GM19324 (cell line): ENCODE data around the gene TRPM3.

Experiments
- ATAC-seq: cut with Tn5 transposase; IDR thresholded peaks from one replicate; pipeline ENCODE4 v1.9.1; 2021; ENCODE audit warnings: mild to moderate bottlenecking, moderate library complexity; ENCODE audit not compliant: unreplicated experiment, low FRiP score

TRPM3 gene

GRCh38 chr9:70597886-70598285, 523.5 kb downstream of the TRPM3 start:
- no peak for ATAC-seq

- ATAC-seq, result no peak
Measured at GRCh38 chr9:70595211-70595610, 526.2 kb downstream of the TRPM3 start.

DNA sequence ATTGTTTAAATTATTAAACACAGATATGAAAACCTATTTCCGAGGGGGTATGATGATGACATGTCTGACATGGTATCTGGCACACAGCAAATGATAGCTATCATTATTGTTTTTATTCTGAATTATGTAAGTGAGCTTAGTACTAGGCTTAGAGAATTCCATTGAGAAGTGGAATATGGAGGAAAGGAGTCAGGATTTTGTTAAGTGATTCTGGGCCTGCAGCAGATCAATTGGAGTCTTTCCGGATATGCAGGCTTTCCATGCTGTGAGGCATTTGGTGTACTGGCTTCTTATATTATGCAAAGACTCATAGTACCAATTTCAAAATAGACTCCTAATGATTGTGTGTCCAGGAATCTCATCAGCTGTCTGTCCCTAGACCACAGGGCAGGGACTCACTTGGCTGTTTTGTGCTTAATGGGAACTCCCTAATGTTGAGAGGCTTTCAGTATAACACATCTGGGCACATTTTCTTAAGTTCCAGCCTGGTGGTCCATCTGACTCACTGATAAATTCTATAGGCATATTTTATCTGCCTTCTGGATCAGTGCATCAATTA, 527.0 kb downstream of the TRPM3 start:
- no peak for ATAC-seq

GRCh38 chr9:70593241-70593640, 528.2 kb downstream of the TRPM3 start:
- no peak for ATAC-seq

- no peak for ATAC-seq
Measured at GRCh38 chr9:70590315-70590677, 531.1 kb downstream of the TRPM3 start.

DNA sequence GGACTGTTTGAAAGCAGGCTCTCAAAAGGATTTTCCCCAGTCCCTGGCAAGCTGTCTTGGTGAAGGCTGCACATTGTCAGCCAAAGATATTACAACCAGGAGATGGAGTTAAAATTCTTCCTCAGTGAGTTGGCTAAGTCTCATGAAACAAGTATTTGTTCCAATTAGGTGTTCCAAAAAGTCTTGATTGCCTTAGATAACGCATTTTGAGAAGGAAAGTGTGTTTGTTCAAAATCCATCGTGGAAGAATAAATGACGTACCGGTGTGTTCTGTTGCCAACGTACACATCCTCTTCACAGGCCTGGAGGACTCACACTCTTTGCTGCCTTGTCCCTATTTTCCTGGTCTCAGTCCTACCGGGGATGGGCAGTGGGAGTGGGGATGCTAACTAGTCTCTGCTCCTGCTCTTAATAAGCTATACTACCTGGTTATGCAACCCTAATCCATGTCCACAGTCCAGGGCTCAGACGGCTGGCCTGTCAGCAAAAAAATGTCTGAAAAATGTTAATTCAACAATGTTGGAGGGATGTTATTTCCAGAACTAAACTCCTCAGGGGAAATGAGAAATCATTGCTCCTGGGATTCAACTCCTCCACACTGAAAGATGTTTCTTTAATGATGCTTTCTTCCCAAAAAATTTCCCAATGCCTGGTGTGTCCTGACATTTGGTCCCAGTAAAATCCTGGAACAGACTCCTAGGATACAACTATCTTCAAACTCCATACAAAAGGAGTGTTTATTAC, 531.7 kb downstream of the TRPM3 start:
- no peak for ATAC-seq

GRCh38 chr9:70588999-70589398, 532.4 kb downstream of the TRPM3 start:
- ATAC-seq, result no peak

DNA sequence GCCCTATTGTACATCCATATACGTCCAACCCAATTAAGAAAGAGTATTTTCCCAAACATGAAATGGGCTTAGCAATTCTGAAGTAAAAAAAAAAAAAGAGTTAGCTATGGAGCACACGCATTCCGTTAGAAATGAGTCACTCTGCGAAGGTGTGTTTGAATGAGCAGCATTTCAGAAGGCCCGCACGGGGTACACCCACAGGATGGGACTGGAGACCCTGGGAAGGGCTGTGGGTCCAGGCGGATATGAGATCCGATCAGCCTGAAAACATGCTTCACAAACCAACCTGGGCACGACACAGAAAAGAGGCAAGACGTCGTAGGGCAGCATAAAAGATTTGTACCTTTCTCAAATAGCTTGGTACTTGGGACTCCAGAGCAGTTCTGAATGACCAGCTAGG, 533.0 kb downstream of the TRPM3 start:
- no peak for ATAC-seq

DNA sequence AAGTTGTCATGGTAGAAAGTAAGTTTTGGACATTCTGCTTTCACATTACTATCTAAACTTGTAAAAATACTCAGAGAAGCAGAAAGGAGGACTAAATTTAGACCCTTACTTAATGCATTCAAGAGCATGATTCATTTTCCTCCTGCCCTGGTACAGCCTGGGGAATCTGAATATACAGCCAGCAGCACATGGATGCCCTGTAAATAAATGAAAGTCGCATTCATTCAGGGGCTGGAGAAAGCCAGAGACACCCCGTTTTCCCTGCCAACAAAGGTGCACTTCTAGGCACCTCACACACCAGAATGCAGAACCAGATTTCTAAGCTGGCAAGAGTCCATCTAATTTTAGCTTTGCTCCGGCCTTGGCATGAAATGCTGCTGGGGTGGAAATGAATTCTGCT, 534.2 kb downstream of the TRPM3 start:
- no peak for ATAC-seq

DNA sequence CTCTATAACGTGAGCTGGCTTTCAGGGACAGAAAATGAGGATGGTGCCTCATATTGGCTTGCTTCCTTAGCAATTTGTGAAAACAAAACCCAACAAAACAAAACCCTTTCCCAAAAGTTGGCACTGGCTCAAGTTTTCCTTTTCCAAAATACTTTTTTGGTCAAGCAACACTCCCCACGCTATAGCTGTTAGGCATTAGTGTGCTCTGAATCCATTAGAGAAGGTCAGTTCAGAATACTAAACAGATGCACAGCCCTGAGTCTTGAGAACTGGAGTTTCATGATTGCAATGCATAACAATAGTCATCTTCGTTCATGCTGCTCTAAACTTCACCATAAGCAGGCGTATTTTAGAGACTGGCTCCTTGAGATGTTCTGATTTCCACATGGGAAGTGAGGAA, 534.9 kb downstream of the TRPM3 start:
- ATAC-seq, result no peak

DNA sequence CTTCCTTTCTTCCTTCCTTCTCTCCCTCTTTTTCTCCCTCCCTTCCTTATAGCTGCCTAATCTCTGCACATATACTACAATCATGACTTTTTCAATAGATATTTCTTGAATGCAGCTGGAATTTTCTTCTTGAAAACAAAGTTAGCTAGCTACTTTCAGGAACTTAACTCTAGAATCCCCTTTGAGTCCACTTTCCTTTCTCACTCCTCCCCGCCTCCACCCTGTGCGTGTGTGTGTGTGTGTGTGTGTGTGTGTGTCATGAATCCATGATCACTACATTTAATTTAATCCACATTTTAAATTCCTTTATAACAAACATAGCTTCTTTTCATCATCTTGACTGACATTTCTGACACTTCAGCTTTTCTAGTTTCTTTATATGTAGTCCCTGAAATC, 539.5 kb downstream of the TRPM3 start:
- no peak for ATAC-seq

GRCh38 chr9:70581214-70581954, 540.0 kb downstream of the TRPM3 start:
- no peak for ATAC-seq

DNA sequence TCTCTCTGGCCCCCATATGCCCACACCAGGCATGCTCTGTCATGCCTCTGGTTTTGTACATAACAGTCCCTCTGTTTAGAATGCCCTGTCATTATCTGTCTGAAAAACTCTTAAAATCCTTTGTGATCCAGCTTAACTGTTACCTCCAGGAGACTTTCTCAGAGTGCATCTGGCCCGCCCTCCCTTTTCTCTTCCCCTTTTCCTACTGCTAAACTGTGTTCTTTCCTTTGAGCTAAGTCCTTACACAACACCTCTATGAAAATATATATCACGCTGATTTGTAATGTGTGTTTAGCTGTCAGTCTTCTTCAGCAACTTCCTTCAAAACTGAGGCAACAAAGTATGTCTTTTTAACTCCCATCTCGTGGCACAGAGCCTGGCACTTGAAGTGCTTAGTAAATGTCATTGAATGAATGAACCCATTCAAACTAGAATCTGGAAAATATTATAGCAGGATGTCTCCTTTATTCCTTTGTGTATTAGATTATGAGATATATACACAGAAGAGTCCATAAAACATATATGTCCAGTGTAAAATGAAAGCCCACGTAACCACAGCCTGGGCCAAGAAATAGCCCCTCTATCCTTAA, 540.7 kb downstream of the TRPM3 start:
- no peak for ATAC-seq

- no peak for ATAC-seq
Measured at GRCh38 chr9:70579686-70580085, 541.7 kb downstream of the TRPM3 start.

DNA sequence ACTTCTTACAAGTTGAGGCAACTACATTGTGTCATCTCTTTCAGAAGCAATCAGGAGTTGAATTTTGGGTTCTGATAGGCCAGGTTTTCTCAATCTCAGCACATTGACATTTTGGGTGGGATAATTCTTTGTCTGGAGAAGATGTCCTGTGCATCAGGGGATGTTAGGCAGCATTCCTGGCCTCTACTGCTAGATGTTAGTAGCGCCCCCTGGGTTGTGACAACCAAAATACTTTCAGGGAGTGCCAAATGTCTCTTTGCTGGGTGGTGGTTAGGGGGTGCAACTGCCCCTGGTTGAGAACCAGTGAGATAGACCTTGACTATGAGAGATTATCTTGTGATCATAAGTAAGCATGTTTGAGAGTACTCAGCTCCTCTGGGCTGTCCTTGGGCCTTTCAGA, 542.7 kb downstream of the TRPM3 start:
- ATAC-seq, result no peak

DNA sequence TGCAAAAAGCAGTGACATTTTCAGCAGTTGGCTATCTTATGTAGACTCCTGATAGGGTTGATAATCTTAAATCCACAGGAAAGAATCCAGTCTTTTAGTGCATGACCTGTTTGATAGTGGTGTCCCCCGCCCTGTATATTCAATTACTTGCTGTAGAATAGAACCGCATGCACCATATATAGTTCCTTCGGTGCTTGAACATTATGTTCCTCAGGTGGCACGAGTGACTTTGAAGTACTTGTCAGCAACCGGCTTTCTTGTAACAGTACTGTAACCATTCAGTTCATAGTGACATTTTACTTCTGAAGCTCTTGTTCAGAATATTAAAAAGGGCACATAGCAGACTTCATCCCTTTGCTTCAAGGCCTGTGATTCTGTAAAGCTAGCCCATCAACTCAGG, 543.8 kb downstream of the TRPM3 start:
- ATAC-seq, result no peak

GRCh38 chr9:70576116-70576515, 545.3 kb downstream of the TRPM3 start:
- no peak for ATAC-seq

DNA sequence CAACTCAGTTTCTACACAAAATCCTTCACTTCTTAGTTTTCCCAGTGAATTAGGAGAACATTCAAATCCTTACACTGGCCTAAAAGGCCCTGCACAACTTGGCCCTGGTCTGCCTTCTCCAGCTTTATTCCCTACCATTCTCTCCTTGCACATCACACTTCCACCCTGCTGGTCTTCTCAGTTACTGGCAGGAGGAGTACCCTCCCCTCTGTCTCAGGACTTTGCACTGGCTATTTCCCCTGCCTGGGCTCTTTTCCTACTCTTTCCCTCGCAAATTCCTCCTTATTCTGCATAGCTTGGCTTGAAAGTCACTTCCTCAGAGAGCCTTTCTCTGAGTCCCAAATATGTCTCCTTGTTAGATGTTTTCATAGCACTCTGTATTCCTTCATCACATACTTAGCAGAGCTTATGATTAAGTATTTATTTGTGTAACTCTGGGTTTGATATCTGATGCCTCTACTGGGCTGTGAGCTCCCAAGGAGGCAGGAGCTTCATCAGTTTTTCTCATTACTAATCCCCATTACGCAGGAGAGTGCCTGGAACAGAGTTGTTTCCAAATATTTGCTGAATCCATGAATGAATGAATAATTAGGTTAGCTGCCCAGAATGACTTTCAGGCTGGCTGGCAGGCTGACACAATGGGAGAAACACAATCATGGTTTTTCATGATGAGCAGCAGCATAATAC, 547.1 kb downstream of the TRPM3 start:
- no peak for ATAC-seq

- ATAC-seq, result no peak
Measured at GRCh38 chr9:70573308-70573707, 548.1 kb downstream of the TRPM3 start.

DNA sequence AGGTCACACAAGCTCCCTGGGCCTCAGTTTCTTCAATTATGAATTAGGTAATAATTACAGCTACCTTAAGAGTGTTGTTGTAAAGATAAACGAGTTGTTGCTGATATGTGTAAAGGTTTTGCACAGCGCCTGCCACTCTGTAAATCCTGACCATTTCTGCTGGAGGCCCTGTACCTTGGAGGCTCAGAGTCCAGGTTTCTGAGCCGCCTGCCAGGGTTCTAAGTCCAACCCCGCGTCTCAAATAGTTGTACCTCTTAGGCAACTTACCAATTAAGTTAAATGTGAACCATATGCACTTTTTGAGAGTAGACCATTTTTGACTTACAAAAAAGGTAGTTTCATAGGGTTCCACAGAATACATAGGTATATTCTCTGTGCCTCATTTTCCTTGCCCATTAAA, 550.2 kb downstream of the TRPM3 start:
- no peak for ATAC-seq

- ATAC-seq, result no peak
Measured at GRCh38 chr9:70569791-70570190, 551.6 kb downstream of the TRPM3 start.
